Measurements from ENCODE around the gene MCIDAS. TPM values are rescaled to one million over a fixed set of nuclear protein-coding genes. Genes with fewer than 3 reads are reported as not detected.
A peak's percentile ranks its signal among the peaks of the same experiment; 100 is the strongest.

The MCIDAS gene
- total and polyA plus RNA-seq, 10 donors, result not detected

- TF ChIP-seq POLR2A (IDR thresholded peaks at IDR 0.05), result no peak
- no peak for TF ChIP-seq POLR2AphosphoS5 (IDR thresholded peaks at IDR 0.05)
- TF ChIP-seq CTCF (IDR thresholded peaks at IDR 0.05 in 8 of 11, conservative IDR thresholded peaks at IDR 0.05 in 3 of 11), result no peak
- DNase-seq, result no peak
- intact Hi-C loops (cut with DNase I; ENCODE audit: low total_unique reads), result loop anchor here (10.0 kb wide), 1 partner anchor 48 kb away; the partner anchor contains the start of gene MCIDAS
- H3K9me3 ChIP-seq, result no peaks in the 10 kb centered on the region
- H3K36me3 ChIP-seq, result no peaks in the 10 kb centered on the region
- WGBS, 5 donors, result 3 to 9% (median 7%) methylated on average over 2 of the region's 2 CpGs
- peaks cover 3 to 100% (median 72%) of the 10 kb centered on the region in 7 donors for H3K27me3 ChIP-seq (replicated peaks in 1 of 7)
- H3K4me3 ChIP-seq, result peak overlapping the region in 1 of 8 donors; percentile 59
- H3K4me1 ChIP-seq, result peaks cover 20 to 38% (median 31%) of the 10 kb centered on the region in 6 donors
- H3K27ac ChIP-seq, result no peak overlapping the region
Measured at GRCh38 chr5:55177078-55177477, 50.0 kb downstream of the MCIDAS start.

- DNase-seq, result peak; percentile 74
- H3K27ac ChIP-seq, result no peak overlapping the region
- intact Hi-C loops (cut with DNase I; ENCODE audit: low total_unique reads), result loop anchor here (10.0 kb wide), 1 partner anchor 49 kb away; the partner anchor contains the start of gene MCIDAS
- no peaks in the 10 kb centered on the region for H3K36me3 ChIP-seq
- no peaks in the 10 kb centered on the region for H3K9me3 ChIP-seq
- H3K27me3 ChIP-seq (replicated peaks in 1 of 7), result peaks cover 3 to 99% (median 77%) of the 10 kb centered on the region in 7 donors
- H3K4me1 ChIP-seq, result peaks cover 20 to 42% (median 33%) of the 10 kb centered on the region in 6 donors
- peak overlapping the region in 6 of 8 donors; percentile 4 to 59 (median 19) for H3K4me3 ChIP-seq
- no peak for TF ChIP-seq POLR2A (IDR thresholded peaks at IDR 0.05)
- TF ChIP-seq CTCF (IDR thresholded peaks at IDR 0.05 in 8 of 11, conservative IDR thresholded peaks at IDR 0.05 in 3 of 11), result peak in 5 of 11 experiments; percentile 18 to 46 (median 23)
- peak in 2 of 3 donors; percentile 36 to 43 for TF ChIP-seq POLR2AphosphoS5 (IDR thresholded peaks at IDR 0.05)
- WGBS, 5 donors, result 1 to 4% (median 2%) methylated on average over 28 to 44 of the region's 44 CpGs
Measured at GRCh38 chr5:55176176-55176818, 50.8 kb downstream of the MCIDAS start.

DNA sequence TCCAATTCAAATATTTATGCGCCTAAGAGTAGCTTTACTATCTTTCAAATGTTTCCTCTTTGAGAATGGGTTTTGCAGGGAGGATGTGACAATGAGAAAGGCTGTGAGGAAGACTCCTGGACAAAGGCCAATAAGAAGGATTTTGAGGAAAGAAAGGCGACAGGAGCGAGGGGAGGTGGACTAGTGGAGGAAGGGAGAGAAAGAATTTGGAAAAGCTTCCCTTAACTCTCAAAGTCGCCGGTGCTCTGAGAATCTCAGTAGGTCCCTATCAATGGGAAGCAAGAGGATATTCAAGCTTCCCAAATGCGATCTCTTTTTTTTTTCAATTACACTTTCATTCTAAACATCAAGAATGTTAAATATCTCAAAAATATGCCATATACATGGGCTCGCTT, 51.3 kb downstream of the MCIDAS start:
- H3K4me3 ChIP-seq, result peak overlapping the region in 1 of 8 donors; percentile 59
- H3K27ac ChIP-seq, result no peak overlapping the region
- H3K27me3 ChIP-seq (replicated peaks in 1 of 7), result peaks cover 3 to 99% (median 80%) of the 10 kb centered on the region in 7 donors
- no peak for TF ChIP-seq POLR2A (IDR thresholded peaks at IDR 0.05)
- no peak for TF ChIP-seq CTCF (IDR thresholded peaks at IDR 0.05 in 8 of 11, conservative IDR thresholded peaks at IDR 0.05 in 3 of 11)
- no peak for TF ChIP-seq POLR2AphosphoS5 (IDR thresholded peaks at IDR 0.05)
- WGBS, 5 donors, result 10 to 16% (median 14%) methylated on average over 7 of the region's 7 CpGs
- DNase-seq, result no peak
- no peaks in the 10 kb centered on the region for H3K36me3 ChIP-seq
- H3K4me1 ChIP-seq, result peaks cover 20 to 42% (median 33%) of the 10 kb centered on the region in 6 donors
- H3K9me3 ChIP-seq, result no peaks in the 10 kb centered on the region
- intact Hi-C loops (cut with DNase I; ENCODE audit: low total_unique reads), result loop anchor here (10.0 kb wide), 1 partner anchor 49 kb away; the partner anchor contains the start of gene MCIDAS

GRCh38 chr5:55173687-55174230, 53.4 kb downstream of the MCIDAS start:
- TF ChIP-seq POLR2A (IDR thresholded peaks at IDR 0.05), result no peak
- TF ChIP-seq CTCF (IDR thresholded peaks at IDR 0.05 in 8 of 11, conservative IDR thresholded peaks at IDR 0.05 in 3 of 11), result no peak
- no peak for TF ChIP-seq POLR2AphosphoS5 (IDR thresholded peaks at IDR 0.05)
- no peak for DNase-seq
- intact Hi-C loops (cut with DNase I; ENCODE audit: low total_unique reads), result loop anchor here (10.0 kb wide), 1 partner anchor 51 kb away; the partner anchor contains the start of gene MCIDAS
- H3K36me3 ChIP-seq, result no peaks in the 10 kb centered on the region
- H3K4me3 ChIP-seq, result peak overlapping the region in 7 of 8 donors; percentile 40 to 68 (median 46)
- WGBS, 5 donors, result 4 to 12% (median 6%) methylated on average over 8 of the region's 8 CpGs
- no peaks in the 10 kb centered on the region for H3K9me3 ChIP-seq
- peaks cover 3 to 99% (median 74%) of the 10 kb centered on the region in 7 donors for H3K27me3 ChIP-seq (replicated peaks in 1 of 7)
- no peak overlapping the region for H3K27ac ChIP-seq
- H3K4me1 ChIP-seq, result peaks cover 20 to 42% (median 33%) of the 10 kb centered on the region in 6 donors
